Measurements from ENCODE around the gene RNF11. TPM values are rescaled to one million over a fixed set of nuclear protein-coding genes. Genes with fewer than 3 reads are reported as not detected.

RNF11 gene
- total RNA-seq, 2 experiments from 2014 or later = 27.5 to 29.0 TPM

DNA sequence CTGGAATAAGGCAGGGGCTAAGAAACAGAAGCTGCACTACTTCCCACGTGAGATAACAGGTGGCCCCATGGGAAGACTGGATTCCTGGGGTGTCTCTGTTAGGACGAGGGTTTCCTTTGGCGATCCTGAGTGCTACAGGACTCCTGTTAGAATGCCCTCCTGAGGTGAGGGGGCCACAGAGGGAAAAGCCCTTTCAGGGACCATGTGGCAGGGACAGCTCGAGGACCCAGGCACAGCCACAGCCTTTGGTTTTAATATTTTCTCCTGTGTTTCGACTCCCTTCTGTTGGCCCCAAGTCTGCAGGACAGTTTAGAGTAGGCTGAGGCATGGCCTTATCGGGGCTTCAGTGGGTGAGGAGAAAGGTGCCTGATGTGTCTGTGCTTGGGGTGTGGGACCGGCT is 81.7 kb downstream of the RNF11 start:
- CTCF ChIA-PET = no interaction called here
- Mint-ChIP-seq H3K4me3 (no peak overlapping the region), H3K9me3 (ENCODE audit: insufficient read depth) (no peaks in the 10 kb centered on the region), H3K36me3 (ENCODE audit: low read depth) (no peaks in the 10 kb centered on the region), H3K27ac (no peak overlapping the region), H3K4me1 (ENCODE audit: low read depth) (peaks cover 15% of the 10 kb centered on the region), H3K27me3 (ENCODE audit: low read depth) (peaks cover 9% of the 10 kb centered on the region)
- POLR2A ChIA-PET = interaction anchor here (1.4 kb wide), 1 partner anchor 11 kb away, joined by 3 read pairs; no protein-coding TSS in a partner anchor
- ATAC-seq (no peak), DNase-seq (no peak)

GRCh38 chr1:51320967-51321923 is 85.2 kb downstream of the RNF11 start:
- H3K9me3 Mint-ChIP-seq (ENCODE audit: insufficient read depth) = no peaks in the 10 kb centered on the region
- no peaks in the 10 kb centered on the region for H3K36me3 Mint-ChIP-seq (ENCODE audit: low read depth)
- DNase-seq (no peak), ATAC-seq (no peak)
- H3K27ac Mint-ChIP-seq = no peak overlapping the region
- H3K4me1 Mint-ChIP-seq (ENCODE audit: low read depth) = peaks cover under 1% of the 10 kb centered on the region
- H3K27me3 Mint-ChIP-seq (ENCODE audit: low read depth) = peaks cover 23% of the 10 kb centered on the region
- no peak overlapping the region for H3K4me3 Mint-ChIP-seq
- ChIA-PET POLR2A (no interaction called here), CTCF (interaction anchor here (0.8 to 1.6 kb wide), 2 partner anchors 24 to 25 kb away, joined by 4 to 8 read pairs; no protein-coding TSS in a partner anchor)

- Mint-ChIP-seq H3K27ac (no peak overlapping the region), H3K4me1 (ENCODE audit: low read depth) (no peaks in the 10 kb centered on the region), H3K27me3 (ENCODE audit: low read depth) (peaks cover 23% of the 10 kb centered on the region), H3K36me3 (ENCODE audit: low read depth) (no peaks in the 10 kb centered on the region), H3K9me3 (ENCODE audit: insufficient read depth) (no peaks in the 10 kb centered on the region), H3K4me3 (no peak overlapping the region)
- POLR2A ChIA-PET = no interaction called here
- ATAC-seq (no peak), DNase-seq (no peak)
- CTCF ChIA-PET = interaction anchor here (0.8 kb wide), 1 partner anchor 25 kb away, joined by 4 read pairs; no protein-coding TSS in a partner anchor
Observed at GRCh38 chr1:51321924-51322280, 85.8 kb downstream of the RNF11 start.

DNA sequence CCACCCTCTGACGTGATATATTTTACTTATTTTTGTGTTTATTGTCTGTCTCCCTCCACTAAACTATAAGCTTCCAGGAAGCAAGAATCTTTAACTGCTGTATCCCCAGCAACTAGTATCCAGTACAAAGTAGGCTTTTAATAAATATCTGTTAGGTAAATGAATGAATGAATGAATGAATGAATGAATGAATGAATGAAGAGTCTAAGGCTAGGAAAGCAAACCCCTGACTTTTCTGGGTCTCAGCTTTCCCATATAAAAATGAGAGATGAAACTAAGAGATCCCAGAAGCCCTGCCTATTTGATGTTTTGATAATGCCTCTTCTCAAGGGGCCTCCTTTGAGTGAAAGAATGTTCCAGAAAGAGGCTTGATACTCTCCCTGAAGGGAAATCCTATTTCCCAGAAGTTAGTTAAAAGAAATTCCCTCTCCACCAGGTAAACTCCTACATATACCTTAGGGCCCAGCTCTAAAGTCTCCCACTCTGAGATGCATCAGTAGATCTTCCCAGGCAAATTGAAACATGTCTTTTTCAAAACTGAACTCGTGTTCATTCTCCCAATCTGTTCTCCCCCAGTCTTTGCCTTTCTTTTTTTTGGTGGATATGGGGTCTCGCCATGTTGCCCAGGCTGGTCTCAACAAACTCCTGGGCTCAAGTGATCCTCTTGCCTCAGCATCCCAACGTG is 86.5 kb downstream of the RNF11 start:
- ChIA-PET CTCF (interaction anchor here (0.8 kb wide), 1 partner anchor 25 kb away, joined by 4 read pairs; no protein-coding TSS in a partner anchor), POLR2A (no interaction called here)
- H3K4me1 Mint-ChIP-seq (ENCODE audit: low read depth) = no peaks in the 10 kb centered on the region
- H3K9me3 Mint-ChIP-seq (ENCODE audit: insufficient read depth) = no peaks in the 10 kb centered on the region
- H3K27me3 Mint-ChIP-seq (ENCODE audit: low read depth) = peaks cover 25% of the 10 kb centered on the region
- DNase-seq (no peak), ATAC-seq (no peak)
- H3K36me3 Mint-ChIP-seq (ENCODE audit: low read depth) = no peaks in the 10 kb centered on the region
- no peak overlapping the region for H3K27ac Mint-ChIP-seq
- H3K4me3 Mint-ChIP-seq = no peak overlapping the region

Other genes starting within 250 kb of the RNF11 start
- gene C1orf185, start 134.0 kb upstream of the RNF11 start, total RNA-seq = not detected
- not detected for gene TTC39A, start 94.3 kb downstream of the RNF11 start, total RNA-seq